SJCRH30 (cell line): ENCODE measurements around the gene B4GALNT3. TPM values are rescaled to one million over a fixed set of nuclear protein-coding genes. Genes with fewer than 3 reads are reported as not detected.

ENCODE experiments used
- total RNA-seq: library from RNA; depleted of rRNA; stranded (reverse); fragments of >200 nt; shearing (Covaris generic); gene quantifications from 2 replicates; pipeline ENCODE4 v1.2.3, GENCODE V29; 2014; rRNA removed

The B4GALNT3 gene
- total RNA-seq, 1 experiment from 2014 or later: 33.0 TPM

Other genes starting within 250 kb of the B4GALNT3 start
- gene SLC6A12, start 245.8 kb upstream of the B4GALNT3 start, total RNA-seq: not detected in 2 replicates
- 0.12 TPM in 1 of 2 replicates, not detected in the other for gene SLC6A13, start 197.1 kb upstream of the B4GALNT3 start, total RNA-seq
- gene KDM5A, start 70.6 kb upstream of the B4GALNT3 start, total RNA-seq: 55.9 and 58.0 TPM in 2 replicates
- 40.2 and 43.7 TPM in 2 replicates for gene CCDC77, start 58.3 kb upstream of the B4GALNT3 start, total RNA-seq
- gene NINJ2, start 203.5 kb downstream of the B4GALNT3 start, total RNA-seq: 0.24 TPM in 1 of 2 replicates, not detected in the other